HepG2 (cell line): Measurements from ENCODE around the gene NCOA3. TPM values are rescaled to one million over a fixed set of nuclear protein-coding genes. Genes with fewer than 3 reads are reported as not detected.
A peak's percentile ranks its signal among the peaks of the same experiment; 100 is the strongest.

Experiments used
- CENPT ChIP-seq: sonication (generic); formaldehyde crosslinking; IDR thresholded peaks from 2 replicates; pipeline ENCODE4 v1.8.0; 2022; ENCODE audit warnings: low read depth, mild to moderate bottlenecking, moderate library complexity, missing genetic modification reagents
- FOXP1 ChIP-seq, 2 experiments: fragments of 450-650 bp in 1 of 2; IDR thresholded peaks; 2 replicates each; pipeline ENCODE4 v1.6.1; 2017 to 2018; ENCODE audit warnings: antibody characterized with exemption in 1 of 2
- MIER2 ChIP-seq: IDR thresholded peaks from 2 replicates; pipeline ENCODE4 v1.6.1; 2016; ENCODE audit warnings: missing biosample characterization, missing genetic modification reagents
- MTERF4 ChIP-seq: sonication (generic); formaldehyde crosslinking; IDR thresholded peaks from 2 replicates; pipeline ENCODE4 v1.8.0; 2023; ENCODE audit warnings: mild to moderate bottlenecking, missing genetic modification reagents
- NFE2L2 ChIP-seq: fragments of 150-350 bp; IDR thresholded peaks from 2 replicates; pipeline ENCODE4 v1.6.1; 2014; ENCODE audit warnings: low read length
- PRPF4 ChIP-seq: fragments of 200-400 bp; formaldehyde crosslinking; IDR thresholded peaks from 2 replicates; pipeline ENCODE4 v1.6.1; 2016; ENCODE audit warnings: low read length, low read depth; ENCODE audit not compliant: poor library complexity, severe bottlenecking
- REL ChIP-seq: sonication (generic); formaldehyde crosslinking; conservative IDR thresholded peaks from 2 replicates; pipeline ENCODE4 v1.8.0; 2022; ENCODE audit warnings: mild to moderate bottlenecking, missing genetic modification reagents, moderate library complexity
- RXRA ChIP-seq: sonication (generic); formaldehyde crosslinking; IDR thresholded peaks from 2 replicates; pipeline ENCODE4 v1.5.1; 2020; ENCODE audit warnings: missing genetic modification reagents
- SNAI1 ChIP-seq: sonication (generic); formaldehyde crosslinking; IDR thresholded peaks from 2 replicates; pipeline ENCODE4 v1.5.0; 2020; ENCODE audit warnings: mild to moderate bottlenecking, missing genetic modification reagents, borderline replicate concordance
- TFDP1 ChIP-seq: IDR thresholded peaks from 2 replicates; pipeline ENCODE4 v1.6.1; 2016; ENCODE audit warnings: missing compliant biosample characterization, missing genetic modification reagents, borderline replicate concordance
- TRAFD1 ChIP-seq: sonication (generic); formaldehyde crosslinking; IDR thresholded peaks from 2 replicates; pipeline ENCODE4 v1.5.1; 2020; ENCODE audit warnings: missing genetic modification reagents, mild to moderate bottlenecking, borderline replicate concordance
- ZBTB38 ChIP-seq: sonication (generic); formaldehyde crosslinking; IDR thresholded peaks from 2 replicates; pipeline ENCODE4 v1.5.1; 2020; ENCODE audit warnings: mild to moderate bottlenecking, missing genetic modification reagents
- ZIK1 ChIP-seq: sonication (generic); formaldehyde crosslinking; IDR thresholded peaks from 2 replicates; pipeline ENCODE4 v1.5.0; 2020; ENCODE audit warnings: mild to moderate bottlenecking, low read depth, missing genetic modification reagents, borderline replicate concordance
- ZKSCAN1 ChIP-seq: fragments of 150-350 bp; IDR thresholded peaks from 2 replicates; pipeline ENCODE4 v1.6.1; 2014; ENCODE audit warnings: low read length
- ZNF18 ChIP-seq: sonication (generic); formaldehyde crosslinking; IDR thresholded peaks from 2 replicates; pipeline ENCODE4 v1.8.0; 2022; ENCODE audit warnings: mild to moderate bottlenecking, missing genetic modification reagents; ENCODE audit not compliant: insufficient replicate concordance
- ZNF496 ChIP-seq: sonication (generic); formaldehyde crosslinking; IDR thresholded peaks from 2 replicates; pipeline ENCODE4 v1.8.1; 2023; ENCODE audit warnings: mild to moderate bottlenecking, moderate library complexity, missing genetic modification reagents; ENCODE audit not compliant: insufficient replicate concordance
- ZNF761 ChIP-seq: sonication (generic); formaldehyde crosslinking; conservative IDR thresholded peaks from 2 replicates; pipeline ENCODE4 v1.4.0; 2020; ENCODE audit warnings: mild to moderate bottlenecking, missing genetic modification reagents
- polyA plus RNA-seq, 8 experiments: library from polyadenylated mRNA; depleted of rRNA in 3 of 8; stranded (reverse) in 7 of 8; unstranded in 1 of 8; fragments of >200 nt; fragmentation: Illumina TruSeq in 4 of 8; extraction: Trizol in 4 of 8; gene quantifications; 2 replicates each; pipeline versions ENCODE4 v1.2.1 to v1.2.3, GENCODE V29; 2011 to 2016; ENCODE audit warnings: low read depth in 4 of 8, missing spikeins in 1 of 8, mixed read lengths in 1 of 8; ENCODE audit not compliant: insufficient read depth in 1 of 8
- total RNA-seq, 5 experiments: library from RNA; depleted of rRNA; stranded (reverse); fragments of >200 nt; fragmentation: Illumina TruSeq; extraction: Trizol; gene quantifications; 2 replicates each; pipeline ENCODE4 v1.2.3, GENCODE V29; 2016; ENCODE audit warnings: low read depth in 1 of 5
- TF ChIP-seq, protein P1 (sequence below), 2 experiments: sonication (generic) in 1 of 2; formaldehyde crosslinking in 1 of 2; IDR thresholded peaks; 2 replicates each; pipeline versions ENCODE4 v1.4.0 to v1.6.1; 2016 to 2020; ENCODE audit warnings: borderline replicate concordance in 1 of 2, low read depth in 1 of 2, mild to moderate bottlenecking in 1 of 2, missing genetic modification reagents in 1 of 2

NCOA3 gene
- total and polyA plus RNA-seq, 2 of the 13 experiments (the other 11 are each of a cell fraction or from before 2014, with no cell fraction given): 35.0 to 56.8 TPM

DNA sequence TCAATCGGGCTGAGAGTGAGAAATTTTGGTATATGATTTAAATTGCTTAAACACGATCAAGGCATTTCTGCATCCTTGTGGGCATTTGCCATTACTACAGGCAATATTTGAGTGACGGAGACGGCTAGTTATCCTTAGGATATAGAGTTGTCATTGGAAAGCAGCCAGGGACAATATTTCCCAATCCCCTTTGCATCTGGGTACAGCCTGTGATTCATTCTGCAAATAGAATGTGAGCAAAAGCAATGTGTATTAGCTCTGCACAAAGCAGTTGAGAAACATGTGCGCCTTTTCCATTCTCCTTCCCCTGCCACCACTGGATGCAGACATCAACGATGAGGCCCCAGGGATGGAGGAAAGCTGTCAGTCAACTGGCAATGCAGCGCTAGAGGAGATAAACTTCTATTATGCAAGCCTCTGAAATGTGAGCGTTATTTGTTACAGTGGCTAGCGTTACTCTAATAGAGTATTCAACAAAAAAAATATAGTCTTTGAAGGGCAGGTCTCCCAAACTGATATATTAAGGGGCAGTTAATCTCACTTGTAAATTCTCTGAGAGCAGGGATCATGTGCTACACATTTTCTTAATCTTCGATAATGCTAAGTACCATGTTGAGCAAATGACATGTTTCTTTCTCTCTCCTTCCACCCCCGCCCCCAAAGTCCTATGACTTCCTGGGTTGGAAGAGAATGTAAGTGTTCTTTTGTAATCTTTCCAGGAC, 37.1 kb upstream of the NCOA3 start (continued):
- TF ChIP-seq MIER2 (CRISPR knock-in tag) (peak; percentile 88), ZNF18 (CRISPR knock-in tag) (peak; percentile 90), FOXP1 (IDR thresholded peaks at IDR 0.05) (peak; percentile 76), FOXP1 (CRISPR knock-in tag; IDR thresholded peaks at IDR 0.05) (peak; percentile 98), TFDP1 (CRISPR knock-in tag) (peak; percentile 89; the same call in 1 of the 2 replicates), ZNF761 (CRISPR knock-in tag) (peak; percentile 90), ZBTB38 (CRISPR knock-in tag) (peak; percentile 88), ZNF496 (no peak), REL (no peak), ZIK1 (CRISPR knock-in tag) (peak; percentile 79), MTERF4 (CRISPR knock-in tag) (peak; percentile 43; the same call in 1 of the 2 replicates), CENPT (CRISPR knock-in tag) (no peak), TRAFD1 (CRISPR knock-in tag) (peak; percentile 28; the same call in 1 of the 2 replicates), ZKSCAN1 (peak; percentile 13; the same call in 1 of the 2 replicates), NFE2L2 (no peak), SNAI1 (CRISPR knock-in tag) (no peak), PRPF4 (no peak), RXRA (CRISPR knock-in tag) (peak; percentile 80; the same call in 1 of the 2 replicates)
- TF ChIP-seq, protein P1, sequence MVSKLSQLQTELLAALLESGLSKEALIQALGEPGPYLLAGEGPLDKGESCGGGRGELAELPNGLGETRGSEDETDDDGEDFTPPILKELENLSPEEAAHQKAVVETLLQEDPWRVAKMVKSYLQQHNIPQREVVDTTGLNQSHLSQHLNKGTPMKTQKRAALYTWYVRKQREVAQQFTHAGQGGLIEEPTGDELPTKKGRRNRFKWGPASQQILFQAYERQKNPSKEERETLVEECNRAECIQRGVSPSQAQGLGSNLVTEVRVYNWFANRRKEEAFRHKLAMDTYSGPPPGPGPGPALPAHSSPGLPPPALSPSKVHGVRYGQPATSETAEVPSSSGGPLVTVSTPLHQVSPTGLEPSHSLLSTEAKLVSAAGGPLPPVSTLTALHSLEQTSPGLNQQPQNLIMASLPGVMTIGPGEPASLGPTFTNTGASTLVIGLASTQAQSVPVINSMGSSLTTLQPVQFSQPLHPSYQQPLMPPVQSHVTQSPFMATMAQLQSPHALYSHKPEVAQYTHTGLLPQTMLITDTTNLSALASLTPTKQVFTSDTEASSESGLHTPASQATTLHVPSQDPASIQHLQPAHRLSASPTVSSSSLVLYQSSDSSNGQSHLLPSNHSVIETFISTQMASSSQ (IDR thresholded peaks at IDR 0.05; ENCODE audit: low read depth): peak; percentile 86
- TF ChIP-seq, protein P1 (CRISPR knock-in tag; IDR thresholded peaks at IDR 0.05; ENCODE audit: borderline replicate concordance): peak; percentile 91; the same call in 1 of the 2 replicates
